Breast epithelium (tissue), 3 donors: ENCODE data around the gene EFNB3.

ENCODE experiments used
- POLR2A ChIP-seq: fragments of 450-650 bp; IDR thresholded peaks from one replicate; pipeline ENCODE4 v1.6.1; 2016; ENCODE audit warnings: antibody characterized with exemption, mild to moderate bottlenecking, moderate library complexity
- TF ChIP-seq, protein P1 (sequence below), 3 donors: fragments of 450-650 bp; IDR thresholded peaks; one replicate each; pipeline ENCODE4 v1.5.1; 2016 to 2017; ENCODE audit warnings: antibody characterized with exemption in 3 of 3, mild to moderate bottlenecking in 3 of 3, moderate library complexity in 3 of 3

DNA sequence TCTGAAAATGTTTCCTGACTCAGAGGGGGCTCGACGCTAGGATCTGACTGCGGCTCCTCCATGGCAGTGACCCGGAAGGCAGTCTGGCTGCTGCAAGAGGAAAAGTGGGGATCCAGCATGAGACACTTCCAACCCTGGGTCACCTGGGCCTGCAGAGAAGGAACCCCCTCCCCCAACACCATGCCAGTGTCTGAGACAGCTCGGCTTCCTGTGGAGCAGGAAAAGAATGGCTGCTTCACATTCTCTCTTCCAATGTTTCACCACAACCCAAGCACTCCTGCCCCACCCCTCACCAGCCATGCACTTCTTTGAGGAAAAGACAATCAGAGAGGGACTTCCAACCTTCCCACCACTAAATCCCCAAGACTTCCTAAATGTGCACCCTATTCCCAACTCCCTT lies 28.5 kb upstream of the EFNB3 start:
- TF ChIP-seq POLR2A: no peak
- TF ChIP-seq, protein P1, sequence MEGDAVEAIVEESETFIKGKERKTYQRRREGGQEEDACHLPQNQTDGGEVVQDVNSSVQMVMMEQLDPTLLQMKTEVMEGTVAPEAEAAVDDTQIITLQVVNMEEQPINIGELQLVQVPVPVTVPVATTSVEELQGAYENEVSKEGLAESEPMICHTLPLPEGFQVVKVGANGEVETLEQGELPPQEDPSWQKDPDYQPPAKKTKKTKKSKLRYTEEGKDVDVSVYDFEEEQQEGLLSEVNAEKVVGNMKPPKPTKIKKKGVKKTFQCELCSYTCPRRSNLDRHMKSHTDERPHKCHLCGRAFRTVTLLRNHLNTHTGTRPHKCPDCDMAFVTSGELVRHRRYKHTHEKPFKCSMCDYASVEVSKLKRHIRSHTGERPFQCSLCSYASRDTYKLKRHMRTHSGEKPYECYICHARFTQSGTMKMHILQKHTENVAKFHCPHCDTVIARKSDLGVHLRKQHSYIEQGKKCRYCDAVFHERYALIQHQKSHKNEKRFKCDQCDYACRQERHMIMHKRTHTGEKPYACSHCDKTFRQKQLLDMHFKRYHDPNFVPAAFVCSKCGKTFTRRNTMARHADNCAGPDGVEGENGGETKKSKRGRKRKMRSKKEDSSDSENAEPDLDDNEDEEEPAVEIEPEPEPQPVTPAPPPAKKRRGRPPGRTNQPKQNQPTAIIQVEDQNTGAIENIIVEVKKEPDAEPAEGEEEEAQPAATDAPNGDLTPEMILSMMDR (IDR thresholded peaks at IDR 0.05): no peak
